Right renal pelvis (tissue), 4 donors: ENCODE results near the gene SHISA2. TPM values are rescaled to one million over a fixed set of nuclear protein-coding genes. Genes with fewer than 3 reads are reported as not detected.
A peak's percentile ranks its signal among the peaks of the same experiment; 100 is the strongest.

Experiments
- DNase-seq, 4 donors: peaks; one replicate each; pipeline ENCODE4 v3.0.0-alpha.2; 2013; ENCODE audit warnings: low read depth in 4 of 4, low spot score in 3 of 4, missing footprints in 1 of 4
- polyA plus RNA-seq, 4 donors: library from polyadenylated mRNA; unstranded; fragments of 120-200 nt; gene quantifications; one replicate each; pipeline ENCODE4 v1.2.1, GENCODE V29; 2013; ENCODE audit not compliant: insufficient read length in 4 of 4

The SHISA2 gene
- polyA plus RNA-seq, 4 donors, result 59.0 to 68.7 (median 61.1) TPM

DNA sequence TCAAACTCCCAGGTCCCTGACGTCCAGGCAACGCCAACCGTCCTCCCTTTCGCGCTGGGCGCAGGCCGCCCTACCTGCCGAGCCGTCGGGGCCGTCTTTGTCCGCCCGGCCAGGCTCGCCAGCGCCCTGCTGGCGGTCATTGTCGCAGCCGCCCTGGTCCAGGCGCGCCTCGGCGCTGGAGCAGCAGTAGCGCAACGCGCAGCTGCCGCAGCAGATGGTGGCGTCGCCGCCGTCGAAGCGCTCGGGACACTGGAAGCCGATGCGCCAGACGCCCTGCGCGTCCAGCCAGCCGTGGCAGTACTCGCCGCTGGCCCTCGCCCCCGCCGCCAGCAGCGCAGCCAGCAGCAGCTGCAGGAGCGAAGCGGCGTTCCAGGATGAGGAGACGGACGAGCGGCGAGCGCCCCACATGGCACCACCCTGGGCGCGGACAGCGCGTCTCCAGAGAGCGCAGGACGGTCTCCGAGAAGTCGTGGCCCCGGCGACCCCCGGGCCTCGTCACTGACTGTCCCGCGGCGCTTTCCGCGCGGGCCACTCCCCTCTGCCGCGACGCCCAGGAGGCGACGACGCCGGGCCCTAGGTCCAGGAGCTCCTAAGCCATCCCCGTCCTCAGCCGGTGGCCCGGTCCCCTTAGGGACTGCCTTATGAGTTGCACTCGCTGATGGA is 1.1 kb downstream of the SHISA2 start:
- peak in 1 of 4 donors; percentile 45 for DNase-seq

DNA sequence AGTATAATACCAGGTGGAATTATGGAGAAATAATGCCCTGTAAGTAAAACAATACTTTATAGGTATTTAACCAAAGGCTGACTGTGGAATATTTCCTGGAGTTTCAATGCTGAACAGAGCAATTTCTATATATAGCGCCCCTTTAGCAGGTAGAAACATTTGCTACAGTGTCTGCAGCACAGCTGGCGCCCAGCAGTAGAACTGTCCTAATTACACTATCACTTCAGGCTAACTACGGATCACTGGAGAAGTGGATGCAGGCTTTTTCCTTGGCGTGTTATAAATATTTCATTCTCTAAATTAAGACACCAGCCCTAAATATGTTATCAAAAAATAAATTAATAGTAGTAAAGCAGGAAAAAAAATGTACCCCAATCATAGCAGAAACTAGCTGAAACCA is 3.1 kb downstream of the SHISA2 start:
- DNase-seq, result no peak

DNA sequence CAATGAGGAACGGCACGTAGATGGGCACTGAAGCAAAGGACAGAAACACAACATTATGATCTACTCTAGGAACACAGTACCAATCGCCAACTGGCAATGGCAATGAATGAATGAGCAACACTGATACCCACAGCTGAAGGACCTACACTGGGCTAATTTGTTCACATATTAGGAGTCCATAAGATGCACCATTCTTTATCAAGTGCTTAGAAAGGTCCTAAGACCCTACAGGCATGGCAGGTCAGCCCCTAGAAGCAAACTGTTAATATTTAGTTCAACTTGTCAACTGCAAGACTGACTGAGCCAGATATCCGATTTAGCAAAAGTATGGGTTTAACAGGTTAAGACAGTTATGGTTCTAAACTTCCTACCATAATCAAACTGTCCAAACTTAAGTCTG is 4.8 kb downstream of the SHISA2 start:
- no peak for DNase-seq

DNA sequence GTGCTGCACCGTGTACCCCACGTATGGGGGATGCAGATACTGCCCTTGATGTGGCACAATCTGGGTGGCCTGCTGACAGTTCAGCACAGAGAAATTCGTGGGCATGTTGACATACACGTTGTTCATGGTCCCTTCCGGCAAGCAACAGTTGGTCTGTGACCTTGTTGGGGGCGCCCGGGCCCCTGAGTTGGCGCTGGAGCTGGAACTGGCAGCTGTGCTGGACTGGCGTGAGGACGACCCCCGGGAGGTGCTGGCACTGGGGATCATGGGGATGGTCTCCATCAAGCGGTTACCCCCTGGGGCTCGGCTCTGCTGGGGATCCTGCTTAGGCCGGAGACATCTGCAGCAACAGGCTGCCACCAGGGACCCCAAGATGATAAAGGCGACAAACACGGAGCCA is 5.2 kb downstream of the SHISA2 start:
- DNase-seq, result no peak

DNA sequence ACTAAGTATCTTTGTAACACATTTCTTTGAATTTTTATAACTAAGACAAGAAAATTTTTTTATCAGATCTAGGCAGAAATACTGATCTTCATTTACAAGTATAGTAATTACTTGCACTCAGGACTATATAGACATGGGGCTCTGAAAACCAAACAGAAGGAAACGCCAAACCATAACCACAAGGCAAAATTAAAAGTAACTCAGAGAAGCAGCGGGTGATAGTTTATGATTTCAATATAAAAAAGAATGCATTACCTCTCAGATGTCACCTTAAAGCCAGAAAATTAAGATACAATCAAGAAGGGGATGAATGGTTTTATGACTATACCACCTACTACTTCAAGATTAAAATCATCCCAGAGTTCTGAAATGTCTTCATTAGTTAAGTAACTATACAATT is 6.7 kb downstream of the SHISA2 start:
- no peak for DNase-seq

DNA sequence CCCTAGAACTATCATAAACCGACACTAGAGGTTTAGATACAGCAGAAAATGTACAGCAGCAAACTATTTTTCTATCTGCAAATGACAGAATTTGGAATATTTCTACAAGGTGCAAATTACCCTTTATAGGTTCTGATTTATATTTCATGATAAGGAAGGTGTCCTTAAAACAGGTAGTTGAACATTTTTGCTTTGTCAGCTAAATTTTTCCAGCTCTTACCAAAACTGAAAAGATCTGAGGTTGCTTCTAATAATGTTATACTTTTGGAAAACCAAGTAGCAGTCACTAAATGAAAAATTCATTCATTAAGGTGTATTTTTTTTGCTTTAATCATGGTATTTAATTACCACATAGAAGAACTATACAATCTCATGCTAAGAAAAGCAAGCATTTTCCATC is 9.0 kb downstream of the SHISA2 start:
- no peak for DNase-seq

DNA sequence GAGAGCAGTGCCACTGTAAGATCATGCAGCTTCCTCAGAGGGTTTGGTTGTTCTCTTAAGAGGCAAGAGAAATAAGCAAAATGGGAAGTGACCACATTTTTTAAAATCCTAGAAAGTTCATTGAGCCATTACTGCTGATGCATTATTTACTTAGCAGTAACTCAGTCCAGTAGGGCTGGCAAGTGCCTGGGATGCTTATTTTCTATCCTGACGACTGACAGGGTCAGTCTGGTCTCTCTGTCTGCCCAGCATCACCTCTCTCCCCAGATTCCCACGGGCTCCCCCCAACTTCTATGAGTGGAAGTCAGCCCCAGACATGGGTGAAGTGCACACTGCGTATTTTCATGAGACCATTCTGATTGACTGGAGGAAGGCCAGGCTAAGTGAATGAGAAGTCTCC is 10.4 kb downstream of the SHISA2 start:
- no peak for DNase-seq

DNA sequence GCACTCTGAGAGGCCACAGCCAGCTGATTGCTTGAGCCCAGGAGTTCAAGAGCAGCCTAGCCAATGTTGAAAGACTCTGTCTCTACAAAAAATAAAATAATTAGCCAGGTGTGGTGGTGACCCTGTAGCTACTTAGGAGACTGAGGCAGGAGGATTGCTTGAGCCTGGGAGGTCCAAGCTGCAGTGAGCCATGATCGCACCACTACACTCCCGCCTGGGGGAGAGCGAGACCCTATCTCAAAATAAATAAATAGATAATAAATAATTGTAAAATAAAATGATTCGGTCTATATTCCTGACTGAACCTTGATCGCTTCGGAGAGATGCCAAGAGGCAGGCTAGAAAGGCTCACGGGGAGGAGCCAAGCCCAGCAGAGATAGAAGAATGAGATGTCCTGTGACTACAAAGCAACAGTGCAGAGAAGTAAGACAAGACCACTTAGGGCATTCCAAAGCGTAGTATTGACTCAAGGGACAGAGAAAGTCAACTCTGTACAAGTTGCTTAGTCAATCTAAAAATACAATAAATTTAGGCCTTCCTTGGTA is 12.8 kb downstream of the SHISA2 start:
- DNase-seq, result no peak

DNA sequence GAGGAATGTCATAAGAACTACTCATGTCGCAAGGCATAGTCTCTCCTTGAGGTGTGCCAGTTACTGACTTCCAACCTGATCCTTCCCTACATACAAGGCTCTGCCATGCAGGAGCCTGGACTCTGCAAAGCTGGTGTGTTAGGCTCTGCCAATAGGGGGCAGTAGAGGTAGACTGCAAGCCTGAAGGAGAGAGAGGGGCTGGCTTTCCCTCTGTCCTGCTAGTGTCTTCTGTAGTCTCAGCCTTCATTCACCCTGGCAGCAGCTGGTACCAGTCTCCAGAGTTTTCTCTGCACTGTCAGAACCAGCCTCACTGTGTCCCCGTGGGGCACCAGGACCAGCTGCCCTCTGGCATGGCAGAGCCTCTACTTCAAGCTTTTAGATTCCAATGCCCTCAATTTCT is 14.5 kb downstream of the SHISA2 start:
- no peak for DNase-seq

DNA sequence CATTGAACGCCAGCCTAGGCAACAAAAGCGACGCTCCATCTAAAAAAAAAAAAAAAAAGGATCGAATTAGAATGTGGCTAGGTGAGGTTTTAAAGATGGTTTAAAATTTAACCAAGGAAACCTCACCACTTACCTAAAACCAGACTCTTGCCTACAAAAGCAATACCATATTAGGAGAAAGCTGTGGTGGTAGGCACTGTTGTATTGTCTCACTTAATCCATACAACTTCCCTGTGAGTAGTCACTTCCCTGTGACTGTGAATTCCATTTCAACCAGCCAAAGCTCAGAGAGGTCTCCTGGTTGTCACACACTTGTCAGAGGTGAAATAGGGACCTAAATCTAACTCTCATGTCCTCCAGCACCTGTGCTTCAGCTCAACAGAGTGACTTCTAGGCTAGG is 15.4 kb downstream of the SHISA2 start:
- no peak for DNase-seq

DNA sequence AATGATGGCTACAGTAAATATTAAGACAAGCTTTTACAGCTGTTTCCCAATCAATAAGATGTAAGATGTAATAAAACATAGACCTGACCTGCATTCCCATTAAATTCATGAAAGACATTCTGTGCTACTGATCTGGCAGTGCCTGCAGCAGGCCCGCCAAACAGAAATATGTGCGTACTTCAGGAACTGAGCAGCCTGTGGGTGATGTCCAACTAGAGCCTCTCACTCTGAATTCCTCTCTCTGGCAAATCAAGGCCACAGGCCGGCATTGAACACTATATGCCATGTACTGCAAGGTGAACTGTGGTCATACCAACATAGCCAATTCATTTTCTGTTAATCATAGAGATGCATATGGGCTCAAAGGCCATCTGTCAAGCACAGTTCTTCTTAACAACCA is 17.8 kb downstream of the SHISA2 start:
- DNase-seq, result no peak

DNA sequence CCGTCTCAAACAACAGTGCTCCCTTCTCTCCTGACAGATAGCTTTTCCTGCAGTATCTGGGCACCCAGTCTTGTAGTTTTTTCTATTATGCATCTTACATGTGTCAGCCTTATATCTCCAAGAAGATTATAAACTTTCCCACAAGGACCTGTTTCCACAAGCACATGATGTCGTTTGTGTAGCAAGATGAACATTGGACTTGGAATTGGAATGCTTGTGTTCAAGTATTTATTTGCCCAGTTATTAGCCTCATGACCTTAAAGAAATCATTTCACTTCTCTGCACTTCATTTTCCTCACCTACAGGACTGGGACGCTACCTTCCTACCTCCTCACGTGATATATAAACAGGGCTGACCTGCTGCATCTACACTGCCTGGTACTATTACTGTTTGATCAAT is 21.5 kb downstream of the SHISA2 start:
- no peak for DNase-seq

DNA sequence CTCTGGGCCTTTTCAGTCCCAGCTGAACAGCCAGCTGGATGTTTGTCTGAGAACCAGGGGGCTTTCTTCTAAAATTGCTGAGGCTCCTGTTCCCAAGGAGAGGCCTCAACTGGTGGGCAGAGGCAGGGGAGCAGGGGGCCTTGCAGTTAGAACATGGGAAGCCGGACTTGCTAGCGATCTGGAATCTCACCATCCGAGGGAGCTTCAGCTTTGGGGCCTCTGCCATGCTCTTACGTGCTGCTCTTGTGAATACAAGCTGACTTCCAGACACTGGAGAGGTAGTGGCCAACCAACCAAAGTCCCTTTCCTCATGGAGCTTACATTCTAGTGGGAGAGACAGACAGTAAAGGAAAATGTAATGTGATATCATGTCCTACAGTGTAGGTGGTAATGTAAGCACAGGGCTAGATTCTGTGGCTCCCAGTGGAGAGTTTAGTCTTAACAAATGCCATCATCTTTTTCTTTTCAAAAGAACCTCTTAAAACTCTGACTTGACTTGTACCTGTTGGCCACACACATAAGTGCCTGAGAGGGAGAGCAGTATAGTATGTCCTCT is 22.2 kb downstream of the SHISA2 start:
- DNase-seq, result no peak

DNA sequence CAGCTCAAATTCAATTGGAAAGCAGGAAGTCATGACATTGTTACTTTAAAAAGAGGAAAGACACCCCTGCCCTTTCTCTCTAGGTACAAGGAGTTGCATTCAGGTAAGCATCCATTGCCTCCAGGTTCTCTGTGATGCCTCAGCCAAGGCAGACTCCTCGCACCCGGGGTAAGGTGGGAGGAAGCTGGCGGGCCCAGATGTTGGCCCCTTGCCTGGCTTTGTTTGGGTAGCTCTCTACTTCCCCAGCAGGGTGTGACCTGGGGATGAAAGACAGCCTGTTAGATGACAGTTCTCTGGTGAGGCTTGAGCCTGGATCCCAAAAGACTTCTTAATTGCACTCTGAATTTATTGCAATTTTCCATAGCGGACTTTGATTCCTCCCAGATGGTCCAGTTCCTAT is 25.6 kb downstream of the SHISA2 start:
- no peak for DNase-seq

DNA sequence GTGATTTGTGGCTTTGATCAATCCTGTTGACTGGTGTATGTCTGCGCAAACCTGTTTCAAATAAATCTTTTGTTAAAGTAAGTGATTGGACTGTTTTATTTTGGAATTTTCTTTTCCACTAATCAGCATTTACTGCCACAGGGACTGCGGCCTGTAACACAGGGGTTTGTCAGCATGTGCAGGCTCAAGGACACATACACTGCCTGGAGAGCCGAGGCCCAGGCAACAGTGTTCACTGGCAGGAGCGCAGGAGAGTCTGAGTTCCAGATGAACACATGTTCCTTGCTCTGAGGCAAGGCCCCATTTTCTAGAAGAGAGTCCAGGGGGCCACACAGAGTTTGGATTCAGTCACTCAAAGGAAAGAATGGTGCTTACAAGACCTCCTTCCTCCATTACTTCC is 26.0 kb downstream of the SHISA2 start:
- no peak for DNase-seq

DNA sequence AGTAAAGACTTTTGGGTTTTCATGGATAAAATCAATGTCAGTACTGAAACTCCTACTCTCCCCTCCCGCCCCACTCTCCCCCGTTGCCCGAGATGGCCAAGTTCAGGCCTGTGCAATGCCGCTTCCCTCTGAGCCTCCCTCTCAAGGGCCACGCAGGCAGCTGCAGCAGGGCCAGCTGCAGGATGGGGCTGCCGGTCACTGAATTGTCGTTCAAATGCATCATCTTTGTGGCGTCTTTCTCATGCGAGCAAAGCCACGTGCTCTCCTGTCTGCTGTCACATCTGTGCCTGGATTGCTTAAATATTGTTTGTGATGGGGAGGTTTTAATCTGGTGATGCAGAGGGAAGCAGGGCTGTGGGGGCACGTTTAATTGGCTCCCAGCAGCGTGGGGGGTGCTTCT is 26.6 kb downstream of the SHISA2 start:
- DNase-seq, result no peak

DNA sequence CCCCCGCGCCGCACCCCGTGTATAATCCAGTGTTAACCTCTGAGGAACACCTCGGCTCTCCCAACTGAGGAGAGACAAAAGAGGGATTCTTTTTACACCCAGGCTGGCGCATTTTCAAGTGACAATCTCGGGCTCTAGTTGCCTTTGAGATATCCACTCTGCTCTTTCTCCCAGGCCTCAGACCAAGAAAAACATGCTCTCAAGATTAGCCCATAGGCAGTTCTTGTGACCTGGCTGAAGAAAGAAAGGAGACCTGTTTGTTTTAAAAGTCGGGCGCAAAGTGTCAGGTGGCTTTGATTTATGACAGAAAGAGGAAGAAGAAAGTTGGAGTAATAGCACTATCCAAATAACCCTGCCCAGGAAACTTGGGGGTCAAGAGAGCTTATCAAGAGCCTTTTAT is 27.3 kb downstream of the SHISA2 start:
- DNase-seq, result no peak

DNA sequence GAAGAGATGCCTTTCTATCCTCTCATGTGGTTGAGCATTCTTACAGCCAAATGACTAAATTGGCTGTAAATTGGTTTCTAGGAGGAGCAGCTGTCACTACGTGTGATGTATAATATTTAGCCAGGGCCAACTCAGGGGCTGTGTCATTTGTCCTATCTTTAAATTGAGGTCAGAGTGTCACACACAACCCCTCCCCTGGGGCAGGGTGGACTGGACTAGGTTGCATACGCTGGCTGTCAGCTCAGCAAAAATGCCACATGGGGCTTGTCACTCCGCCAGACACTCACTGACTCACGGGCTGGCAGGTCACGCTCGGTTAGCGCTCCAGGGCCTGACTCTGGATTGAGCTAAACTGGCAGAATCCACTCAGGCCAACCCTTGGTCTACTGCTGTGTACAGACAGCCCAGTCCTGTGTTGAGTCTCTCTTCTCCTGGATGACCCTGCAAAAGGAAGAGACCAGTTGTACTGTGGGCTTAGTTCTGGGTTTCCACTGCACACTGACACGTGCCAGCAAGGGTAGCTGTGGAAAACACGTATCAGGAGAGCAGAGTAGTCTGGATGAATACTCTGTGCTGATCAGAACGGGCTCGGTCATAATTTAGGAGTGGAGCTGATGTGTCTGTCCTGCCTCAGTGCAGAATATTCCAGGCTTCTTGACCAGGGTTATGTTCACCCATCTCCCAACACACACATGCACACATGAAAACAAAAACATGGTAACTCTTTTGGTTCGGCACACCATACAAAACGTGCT is 29.1 kb downstream of the SHISA2 start:
- no peak for DNase-seq

DNA sequence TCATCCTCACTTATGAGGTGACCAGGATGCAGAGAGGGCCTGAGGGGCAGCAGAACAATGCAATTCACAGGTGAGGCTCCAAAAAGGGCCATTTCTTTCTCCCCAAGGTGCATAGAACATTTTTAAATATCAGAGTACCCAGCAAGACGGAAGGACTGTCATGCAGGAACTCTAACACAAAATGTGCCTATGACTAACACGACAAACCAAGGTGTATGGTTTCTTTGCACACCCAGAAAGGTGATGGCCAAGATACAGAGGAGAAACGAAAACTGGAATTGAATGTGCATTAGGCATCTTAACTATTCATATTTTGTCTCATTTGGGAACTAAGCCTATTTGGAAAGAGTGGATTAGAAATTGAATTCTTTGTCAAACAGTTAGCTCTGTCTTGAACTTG is 29.9 kb downstream of the SHISA2 start:
- DNase-seq, result no peak

DNA sequence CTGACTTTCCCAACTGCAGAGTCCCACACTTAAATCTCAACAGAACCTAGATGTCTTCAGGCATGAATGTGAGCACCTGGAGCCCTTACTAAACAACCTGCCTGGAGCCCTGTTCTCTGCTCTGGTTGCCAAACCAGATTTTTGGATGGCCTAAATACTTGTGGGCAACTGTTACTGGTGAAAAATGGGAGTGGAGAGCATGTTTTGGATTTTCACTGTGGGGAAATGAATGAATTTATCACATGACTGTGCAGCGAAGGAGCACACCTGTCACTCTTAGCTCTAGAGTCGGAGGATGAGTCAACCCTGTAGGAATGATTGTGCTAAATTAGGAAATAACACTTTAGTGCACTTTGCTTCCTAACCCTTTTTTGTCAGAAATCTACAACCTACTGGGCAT is 30.3 kb downstream of the SHISA2 start:
- DNase-seq, result no peak

DNA sequence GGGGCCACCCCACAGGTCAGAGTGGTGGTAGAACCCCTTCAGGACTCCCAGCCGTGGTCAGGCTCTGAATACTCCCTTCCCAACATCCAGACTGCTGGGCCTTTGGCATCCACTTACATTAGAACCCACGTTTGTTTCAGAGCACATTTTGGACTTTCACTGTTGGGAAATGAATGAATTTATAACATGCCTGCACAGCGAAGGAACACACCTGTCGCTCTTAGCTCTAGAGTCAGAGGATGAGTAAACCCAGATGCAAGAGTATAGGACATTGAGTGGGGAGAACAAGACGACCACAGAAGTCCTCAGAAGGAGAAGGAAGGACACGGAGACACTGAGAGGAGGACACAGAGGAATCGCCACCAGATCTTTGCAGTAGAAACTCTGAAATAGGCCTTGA is 30.9 kb downstream of the SHISA2 start:
- no peak for DNase-seq
